ENCODE results near the gene SLC20A1.
"Not testable (repeated sequence)": the region's sequence is repeated elsewhere in the genome, so short reads cannot be mapped to it uniquely, and the experiment has no call there.

The SLC20A1 gene, protein sequence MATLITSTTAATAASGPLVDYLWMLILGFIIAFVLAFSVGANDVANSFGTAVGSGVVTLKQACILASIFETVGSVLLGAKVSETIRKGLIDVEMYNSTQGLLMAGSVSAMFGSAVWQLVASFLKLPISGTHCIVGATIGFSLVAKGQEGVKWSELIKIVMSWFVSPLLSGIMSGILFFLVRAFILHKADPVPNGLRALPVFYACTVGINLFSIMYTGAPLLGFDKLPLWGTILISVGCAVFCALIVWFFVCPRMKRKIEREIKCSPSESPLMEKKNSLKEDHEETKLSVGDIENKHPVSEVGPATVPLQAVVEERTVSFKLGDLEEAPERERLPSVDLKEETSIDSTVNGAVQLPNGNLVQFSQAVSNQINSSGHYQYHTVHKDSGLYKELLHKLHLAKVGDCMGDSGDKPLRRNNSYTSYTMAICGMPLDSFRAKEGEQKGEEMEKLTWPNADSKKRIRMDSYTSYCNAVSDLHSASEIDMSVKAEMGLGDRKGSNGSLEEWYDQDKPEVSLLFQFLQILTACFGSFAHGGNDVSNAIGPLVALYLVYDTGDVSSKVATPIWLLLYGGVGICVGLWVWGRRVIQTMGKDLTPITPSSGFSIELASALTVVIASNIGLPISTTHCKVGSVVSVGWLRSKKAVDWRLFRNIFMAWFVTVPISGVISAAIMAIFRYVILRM

DNA sequence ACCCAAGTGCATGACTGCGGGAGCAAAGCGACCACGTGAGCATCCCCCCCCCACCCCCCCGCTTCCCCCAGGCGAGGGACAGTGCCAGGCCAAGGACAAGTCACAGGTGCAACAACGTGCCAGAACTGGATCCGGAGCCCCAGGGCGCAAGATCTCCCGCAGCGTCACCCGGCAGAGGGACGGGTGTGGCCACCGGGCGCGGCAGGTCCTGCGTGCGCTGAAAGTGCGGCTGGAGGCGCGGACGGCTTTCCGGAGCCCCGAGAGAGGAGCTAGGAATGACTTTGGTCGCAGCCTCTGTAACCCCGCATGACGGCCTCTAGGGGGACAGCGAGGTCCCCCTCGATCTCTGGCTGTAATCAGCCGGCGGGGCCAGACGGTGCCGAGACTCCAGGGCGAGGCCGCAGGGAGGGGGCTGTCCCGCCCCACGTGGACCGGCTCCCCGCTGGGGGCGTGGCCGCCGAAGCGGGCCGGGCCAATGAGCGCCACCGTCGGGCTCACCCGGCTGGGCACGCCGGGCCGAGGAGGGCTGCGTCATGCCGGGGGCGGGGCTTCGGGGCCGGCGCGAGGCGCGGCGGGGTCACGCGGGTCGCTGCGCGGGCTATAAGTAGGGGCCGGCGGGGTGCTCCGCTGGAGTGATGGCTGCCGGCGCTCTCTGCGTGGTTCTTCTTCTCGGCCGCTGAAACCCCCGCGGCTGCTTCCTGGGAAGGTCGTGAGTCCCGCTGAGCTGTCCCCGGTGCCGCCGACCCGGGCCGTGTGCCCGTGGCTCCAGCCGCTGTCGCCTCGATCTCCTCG lies at the start of gene SLC20A1:
TSS of gene SLC20A1 (plus strand) at position 630 of the 792 bp plus-strand sequence. CDS start 890 bp downstream, outside the sequence.
- Histone ChIP-seq H3K36me3 (ENCODE audit: control insufficient read depth, insufficient read depth, low read length) (no peaks in the 10 kb centered on the region), H3K9me3 (ENCODE audit: control insufficient read depth, low read length) (no peaks in the 10 kb centered on the region), H3K9ac (ENCODE audit: low read length) (peak within 1 kb of the TSS; percentile 88), H3K4me3 (ENCODE audit: low read length) (peak within 1 kb of the TSS; percentile 48), H3K4me1 (ENCODE audit: control insufficient read depth, insufficient read depth, low read length) (peaks cover 31% of the 10 kb centered on the region), H3K27me3 (ENCODE audit: control insufficient read depth, insufficient read depth, low read length) (no peaks in the 10 kb centered on the region)

GRCh38 chr2:112597537-112598322 lies 48.0 kb upstream of the SLC20A1 start:
- Histone ChIP-seq H3K4me3 (ENCODE audit: low read length) (no peak overlapping the region), H3K36me3 (ENCODE audit: control insufficient read depth, insufficient read depth, low read length) (no peaks in the 10 kb centered on the region), H3K9me3 (ENCODE audit: control insufficient read depth, low read length) (no peaks in the 10 kb centered on the region), H3K27me3 (ENCODE audit: control insufficient read depth, insufficient read depth, low read length) (no peaks in the 10 kb centered on the region), H3K4me1 (ENCODE audit: control insufficient read depth, insufficient read depth, low read length) (no peaks in the 10 kb centered on the region), H3K9ac (ENCODE audit: low read length) (no peak overlapping the region)

GRCh38 chr2:112600634-112601033 lies 45.1 kb upstream of the SLC20A1 start:
- H3K9me3 ChIP-seq (ENCODE audit: control insufficient read depth, low read length), result no peaks in the 10 kb centered on the region
- no peaks in the 10 kb centered on the region for H3K27me3 ChIP-seq (ENCODE audit: control insufficient read depth, insufficient read depth, low read length)
- H3K4me1 ChIP-seq (ENCODE audit: control insufficient read depth, insufficient read depth, low read length), result no peaks in the 10 kb centered on the region
- no peak overlapping the region for H3K9ac ChIP-seq (ENCODE audit: low read length)
- no peak overlapping the region for H3K4me3 ChIP-seq (ENCODE audit: low read length)
- H3K36me3 ChIP-seq (ENCODE audit: control insufficient read depth, insufficient read depth, low read length), result no peaks in the 10 kb centered on the region

GRCh38 chr2:112601754-112602153 lies 44.0 kb upstream of the SLC20A1 start:
- H3K4me1 ChIP-seq (ENCODE audit: control insufficient read depth, insufficient read depth, low read length), result peaks cover 8% of the 10 kb centered on the region
- no peak overlapping the region for H3K4me3 ChIP-seq (ENCODE audit: low read length)
- H3K9me3 ChIP-seq (ENCODE audit: control insufficient read depth, low read length), result no peaks in the 10 kb centered on the region
- H3K9ac ChIP-seq (ENCODE audit: low read length), result no peak overlapping the region
- H3K27me3 ChIP-seq (ENCODE audit: control insufficient read depth, insufficient read depth, low read length), result no peaks in the 10 kb centered on the region
- no peaks in the 10 kb centered on the region for H3K36me3 ChIP-seq (ENCODE audit: control insufficient read depth, insufficient read depth, low read length)

GRCh38 chr2:112602917-112603316 lies 42.8 kb upstream of the SLC20A1 start:
- H3K4me3 ChIP-seq (ENCODE audit: low read length), result no peak overlapping the region
- no peaks in the 10 kb centered on the region for H3K27me3 ChIP-seq (ENCODE audit: control insufficient read depth, insufficient read depth, low read length)
- H3K4me1 ChIP-seq (ENCODE audit: control insufficient read depth, insufficient read depth, low read length), result peaks cover 10% of the 10 kb centered on the region
- H3K9ac ChIP-seq (ENCODE audit: low read length), result no peak overlapping the region
- no peaks in the 10 kb centered on the region for H3K36me3 ChIP-seq (ENCODE audit: control insufficient read depth, insufficient read depth, low read length)
- no peaks in the 10 kb centered on the region for H3K9me3 ChIP-seq (ENCODE audit: control insufficient read depth, low read length)

DNA sequence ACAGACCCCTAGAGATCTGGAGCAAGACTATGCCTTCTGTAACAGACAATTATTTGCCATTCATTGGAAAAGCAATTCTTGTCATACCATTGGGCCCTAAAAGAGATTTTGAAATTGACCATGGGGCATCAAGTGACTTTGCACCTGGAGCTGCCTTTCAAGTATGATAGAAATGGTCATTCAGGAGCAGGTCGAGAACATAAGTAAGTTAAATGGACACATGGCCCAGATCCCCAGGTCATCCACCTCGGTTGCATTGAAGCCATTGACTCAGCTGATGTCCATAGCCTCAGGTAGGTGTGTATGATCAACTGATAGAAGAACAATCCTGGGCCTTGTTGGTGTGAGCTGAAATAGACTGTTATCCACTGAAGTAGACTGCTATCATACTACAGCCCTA lies 42.0 kb upstream of the SLC20A1 start:
- peaks cover 10% of the 10 kb centered on the region for H3K4me1 ChIP-seq (ENCODE audit: control insufficient read depth, insufficient read depth, low read length)
- H3K9ac ChIP-seq (ENCODE audit: low read length), result no peak overlapping the region
- H3K4me3 ChIP-seq (ENCODE audit: low read length), result no peak overlapping the region
- no peaks in the 10 kb centered on the region for H3K27me3 ChIP-seq (ENCODE audit: control insufficient read depth, insufficient read depth, low read length)
- H3K9me3 ChIP-seq (ENCODE audit: control insufficient read depth, low read length), result no peaks in the 10 kb centered on the region
- H3K36me3 ChIP-seq (ENCODE audit: control insufficient read depth, insufficient read depth, low read length), result no peaks in the 10 kb centered on the region

- H3K4me3 ChIP-seq (ENCODE audit: low read length), result no peak overlapping the region
- H3K27me3 ChIP-seq (ENCODE audit: control insufficient read depth, insufficient read depth, low read length), result no peaks in the 10 kb centered on the region
- H3K36me3 ChIP-seq (ENCODE audit: control insufficient read depth, insufficient read depth, low read length), result no peaks in the 10 kb centered on the region
- no peak overlapping the region for H3K9ac ChIP-seq (ENCODE audit: low read length)
- peaks cover 10% of the 10 kb centered on the region for H3K4me1 ChIP-seq (ENCODE audit: control insufficient read depth, insufficient read depth, low read length)
- no peaks in the 10 kb centered on the region for H3K9me3 ChIP-seq (ENCODE audit: control insufficient read depth, low read length)
These were observed 40.8 kb upstream of the SLC20A1 start for GRCh38 chr2:112604952-112605351.

GRCh38 chr2:112605926-112606325 lies 39.8 kb upstream of the SLC20A1 start:
- H3K4me3 ChIP-seq (ENCODE audit: low read length), result no peak overlapping the region
- no peak overlapping the region for H3K9ac ChIP-seq (ENCODE audit: low read length)
- peaks cover 10% of the 10 kb centered on the region for H3K4me1 ChIP-seq (ENCODE audit: control insufficient read depth, insufficient read depth, low read length)
- H3K36me3 ChIP-seq (ENCODE audit: control insufficient read depth, insufficient read depth, low read length), result no peaks in the 10 kb centered on the region
- H3K9me3 ChIP-seq (ENCODE audit: control insufficient read depth, low read length), result no peaks in the 10 kb centered on the region
- no peaks in the 10 kb centered on the region for H3K27me3 ChIP-seq (ENCODE audit: control insufficient read depth, insufficient read depth, low read length)

GRCh38 chr2:112606547-112606946 lies 39.2 kb upstream of the SLC20A1 start:
- Histone ChIP-seq H3K36me3 (ENCODE audit: control insufficient read depth, insufficient read depth, low read length) (no peaks in the 10 kb centered on the region), H3K9ac (ENCODE audit: low read length) (no peak overlapping the region), H3K27me3 (ENCODE audit: control insufficient read depth, insufficient read depth, low read length) (no peaks in the 10 kb centered on the region), H3K4me3 (ENCODE audit: low read length) (no peak overlapping the region), H3K4me1 (ENCODE audit: control insufficient read depth, insufficient read depth, low read length) (peaks cover 10% of the 10 kb centered on the region), H3K9me3 (ENCODE audit: control insufficient read depth, low read length) (no peaks in the 10 kb centered on the region)

DNA sequence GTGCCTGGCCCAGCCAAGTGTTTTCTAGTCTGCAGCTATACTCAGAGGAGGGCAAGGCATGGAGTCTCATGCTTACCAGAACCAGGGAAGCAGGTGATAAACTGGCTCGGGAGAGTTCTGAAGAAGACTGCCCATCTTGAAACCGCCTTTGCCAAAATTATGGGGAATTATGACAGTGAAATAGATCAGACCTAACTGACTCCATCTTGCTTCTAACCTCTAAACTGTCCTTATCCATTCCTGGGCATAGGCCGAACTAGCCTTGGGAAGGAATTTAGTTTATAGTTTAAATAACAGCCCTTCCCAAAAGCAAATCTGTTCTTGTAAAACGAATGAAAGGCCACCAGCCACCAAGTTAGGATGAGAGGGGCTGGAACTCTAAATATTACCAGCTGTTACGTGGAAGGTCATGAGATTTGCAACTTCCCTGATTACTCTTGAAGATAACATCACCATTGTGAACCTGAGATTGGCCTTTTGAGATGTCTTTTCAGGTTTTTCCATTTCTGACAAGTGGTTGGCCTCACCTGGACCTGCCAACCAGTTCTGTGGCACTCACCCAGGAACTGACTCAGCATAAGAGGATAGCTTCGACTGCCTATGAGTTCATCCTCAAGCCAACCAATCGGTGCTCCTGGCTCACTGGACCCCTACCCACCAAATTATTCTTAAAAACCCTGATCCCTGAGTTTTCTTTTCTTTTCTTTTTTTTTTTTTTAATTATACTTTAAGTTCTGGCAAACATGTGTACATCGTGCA lies 37.9 kb upstream of the SLC20A1 start:
- H3K9me3 ChIP-seq (ENCODE audit: control insufficient read depth, low read length), result no peaks in the 10 kb centered on the region
- H3K27me3 ChIP-seq (ENCODE audit: control insufficient read depth, insufficient read depth, low read length), result no peaks in the 10 kb centered on the region
- H3K4me3 ChIP-seq (ENCODE audit: low read length), result no peak overlapping the region
- no peak overlapping the region for H3K9ac ChIP-seq (ENCODE audit: low read length)
- H3K36me3 ChIP-seq (ENCODE audit: control insufficient read depth, insufficient read depth, low read length), result no peaks in the 10 kb centered on the region
- peaks cover 10% of the 10 kb centered on the region for H3K4me1 ChIP-seq (ENCODE audit: control insufficient read depth, insufficient read depth, low read length)

DNA sequence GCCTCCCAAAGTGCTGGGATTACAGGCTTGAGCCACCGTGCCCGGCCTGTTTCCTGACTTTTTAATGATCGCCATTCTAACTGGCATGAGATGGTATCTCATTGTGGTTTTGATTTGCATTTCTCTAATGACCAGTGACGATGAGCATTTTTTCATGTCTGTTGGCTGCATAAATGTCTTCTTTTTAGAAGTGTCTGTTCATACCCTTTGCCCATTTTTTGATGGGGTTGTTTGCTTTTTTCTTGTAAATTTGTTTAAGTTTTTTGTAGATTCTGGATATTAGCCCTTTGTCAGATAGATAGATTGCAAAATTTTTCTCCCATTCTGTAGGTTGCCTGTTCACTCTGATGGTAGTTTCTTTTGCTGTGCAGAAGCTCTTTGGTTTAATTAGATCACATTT lies 36.4 kb upstream of the SLC20A1 start:
- not testable (repeated sequence) for H3K4me3 ChIP-seq (ENCODE audit: low read length); H3K9ac ChIP-seq (ENCODE audit: low read length); H3K4me1 ChIP-seq (ENCODE audit: control insufficient read depth, insufficient read depth, low read length); H3K9me3 ChIP-seq (ENCODE audit: control insufficient read depth, low read length); H3K27me3 ChIP-seq (ENCODE audit: control insufficient read depth, insufficient read depth, low read length); H3K36me3 ChIP-seq (ENCODE audit: control insufficient read depth, insufficient read depth, low read length)

Data from mucosa of stomach (tissue), 1 donor.